Stimulated activated CD4-positive, alpha-beta T cell treated with anti-CD3 and anti-CD28 coated beads, TNF-alpha, amount 100 ng/mL, for 1 hour (primary cell): ENCODE measurements around the gene MATN4.
"Not testable (repeated sequence)": the region's sequence is repeated elsewhere in the genome, so short reads cannot be mapped to it uniquely, and the experiment has no call there.

Source experiments
- DNase-seq, 3 donors: peaks; one replicate each; pipeline ENCODE4 v3.0.0-alpha.2; 2020; ENCODE audit warnings: low read depth in 3 of 3, low spot score in 1 of 3

Gene MATN4, protein sequence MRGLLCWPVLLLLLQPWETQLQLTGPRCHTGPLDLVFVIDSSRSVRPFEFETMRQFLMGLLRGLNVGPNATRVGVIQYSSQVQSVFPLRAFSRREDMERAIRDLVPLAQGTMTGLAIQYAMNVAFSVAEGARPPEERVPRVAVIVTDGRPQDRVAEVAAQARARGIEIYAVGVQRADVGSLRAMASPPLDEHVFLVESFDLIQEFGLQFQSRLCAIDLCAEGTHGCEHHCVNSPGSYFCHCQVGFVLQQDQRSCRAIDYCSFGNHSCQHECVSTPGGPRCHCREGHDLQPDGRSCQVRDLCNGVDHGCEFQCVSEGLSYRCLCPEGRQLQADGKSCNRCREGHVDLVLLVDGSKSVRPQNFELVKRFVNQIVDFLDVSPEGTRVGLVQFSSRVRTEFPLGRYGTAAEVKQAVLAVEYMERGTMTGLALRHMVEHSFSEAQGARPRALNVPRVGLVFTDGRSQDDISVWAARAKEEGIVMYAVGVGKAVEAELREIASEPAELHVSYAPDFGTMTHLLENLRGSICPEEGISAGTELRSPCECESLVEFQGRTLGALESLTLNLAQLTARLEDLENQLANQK

DNA sequence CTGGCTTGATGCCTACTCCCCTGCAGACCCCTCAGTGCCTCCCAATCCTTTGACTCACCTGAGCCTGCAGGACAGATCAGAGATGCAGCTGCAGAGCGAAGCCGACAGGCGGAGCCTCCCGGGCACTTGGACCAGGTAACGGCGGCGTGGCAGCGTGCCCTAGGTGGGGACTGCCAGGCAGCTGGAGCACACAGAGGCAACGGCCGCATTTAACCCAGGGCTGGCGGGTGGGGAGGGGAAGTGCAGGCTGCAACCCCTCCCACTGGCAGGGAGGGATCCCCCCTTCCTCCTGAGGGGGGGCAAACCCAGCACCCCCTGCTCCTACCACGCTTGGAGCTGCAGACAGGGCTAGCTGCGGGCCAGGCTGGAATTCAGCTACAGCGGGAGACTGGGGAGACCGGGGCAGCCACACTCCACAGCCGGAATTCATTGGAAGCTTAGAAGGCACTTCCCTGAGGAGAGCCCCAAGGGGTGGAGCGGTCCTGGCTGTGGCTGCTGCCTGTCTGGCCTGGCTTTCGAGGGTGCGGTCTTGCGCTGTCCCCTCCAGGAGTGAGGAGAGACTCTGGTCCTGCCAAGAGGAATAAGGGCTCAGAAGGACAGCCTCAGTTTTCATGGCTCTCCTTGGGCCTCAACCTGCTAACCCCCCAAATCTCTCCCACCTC is at the start of gene MATN4:
TSS of gene MATN4 (minus strand) at position 183 of the 662 bp plus-strand sequence. CDS start 2,717 bp downstream, outside the sequence.
- no peak for DNase-seq

DNA sequence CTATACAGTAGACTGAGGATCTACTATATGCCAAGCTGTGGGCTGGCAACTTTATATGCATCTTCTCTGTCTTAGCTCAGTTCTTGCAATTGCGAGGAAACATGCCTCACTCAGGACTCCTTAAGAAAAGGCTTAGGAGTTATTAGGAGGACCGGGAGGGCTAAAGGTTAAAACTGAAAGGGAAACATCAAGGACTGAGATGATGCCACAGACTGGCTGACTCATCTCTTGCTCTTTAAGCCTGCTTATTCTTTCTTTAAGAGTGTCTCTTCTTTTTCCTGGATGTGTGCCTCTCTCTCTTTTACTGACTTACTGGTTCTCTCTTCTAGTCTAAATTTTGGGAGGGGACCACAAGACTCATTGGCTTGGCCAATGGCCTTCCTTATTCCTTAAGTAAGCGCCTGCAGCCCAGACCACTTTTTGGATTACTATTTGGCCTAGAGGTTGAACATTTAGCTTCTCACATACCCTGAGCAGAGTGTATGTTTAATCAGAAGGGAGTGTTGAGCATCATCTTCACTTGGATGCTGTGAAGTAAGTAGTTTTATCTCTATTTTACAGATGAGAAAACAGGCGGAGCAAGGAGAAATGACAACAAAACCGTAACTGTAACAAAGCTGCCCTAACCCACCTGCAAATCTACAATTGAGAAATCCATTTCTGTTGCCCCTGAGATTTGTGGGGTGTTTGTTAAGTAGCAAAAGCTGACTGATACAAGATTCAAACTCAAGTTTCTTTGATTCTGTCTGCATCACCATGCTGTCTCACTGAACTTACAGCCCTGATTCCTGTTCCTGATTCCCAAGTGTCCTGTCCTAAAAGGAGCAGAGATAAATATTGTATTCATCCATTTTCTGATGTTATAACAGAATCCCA is 47.3 kb upstream of the MATN4 start:
- no peak for DNase-seq

DNA sequence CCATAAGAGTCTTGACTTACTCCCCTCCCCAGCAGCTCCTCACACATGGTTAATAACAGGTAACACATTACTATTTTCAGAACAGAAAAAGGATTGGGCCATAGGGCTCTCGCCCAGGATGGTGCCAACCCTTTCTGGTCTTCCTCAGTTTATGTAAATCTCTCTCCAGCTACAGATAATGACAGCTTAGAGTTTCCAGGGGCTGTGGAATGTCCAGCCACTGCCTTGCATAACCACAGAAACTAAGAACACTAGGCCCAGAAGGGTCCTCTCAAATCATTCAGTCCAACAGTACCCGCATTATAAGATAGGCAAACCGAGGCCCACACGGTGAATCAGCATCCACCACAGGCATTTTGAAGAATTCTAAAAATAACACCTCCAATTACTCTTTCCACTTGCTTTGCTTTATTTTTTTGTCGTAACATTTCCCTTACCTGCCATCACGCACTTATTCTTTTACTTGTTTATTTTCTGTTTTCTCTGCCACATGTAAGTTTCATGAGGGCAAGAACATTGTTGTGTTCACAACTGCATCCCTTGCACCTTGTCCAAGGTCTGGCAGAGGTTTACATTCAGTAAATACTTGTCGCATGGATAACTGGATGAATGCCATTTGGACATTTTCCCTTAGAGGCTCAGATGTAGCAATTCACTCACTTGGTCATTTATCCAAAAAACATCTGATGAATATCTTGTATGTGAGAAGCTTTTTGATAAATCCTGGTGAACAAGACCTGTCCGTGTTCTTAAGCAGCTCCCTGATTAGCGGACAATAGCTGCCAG is 46.5 kb upstream of the MATN4 start:
- DNase-seq: no peak

DNA sequence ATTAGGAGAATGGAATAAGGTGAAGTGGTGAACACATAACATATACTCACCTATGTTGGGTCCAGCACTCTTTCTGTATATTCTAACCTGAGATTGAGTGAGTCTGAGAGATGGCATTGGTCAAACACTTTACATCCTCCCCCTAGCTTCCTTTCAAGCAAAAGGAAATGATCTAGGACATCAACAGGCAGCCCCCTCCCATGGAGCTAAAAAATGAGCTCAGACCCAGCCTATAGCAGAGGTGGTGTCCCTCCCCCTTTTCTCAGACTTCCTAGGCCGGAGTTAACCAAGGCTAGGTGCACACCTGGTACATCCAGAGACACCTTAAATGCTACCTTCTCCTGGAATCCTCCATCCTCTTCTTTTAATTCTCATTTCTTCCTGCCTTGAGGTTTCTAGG is 45.6 kb upstream of the MATN4 start:
- DNase-seq: no peak

DNA sequence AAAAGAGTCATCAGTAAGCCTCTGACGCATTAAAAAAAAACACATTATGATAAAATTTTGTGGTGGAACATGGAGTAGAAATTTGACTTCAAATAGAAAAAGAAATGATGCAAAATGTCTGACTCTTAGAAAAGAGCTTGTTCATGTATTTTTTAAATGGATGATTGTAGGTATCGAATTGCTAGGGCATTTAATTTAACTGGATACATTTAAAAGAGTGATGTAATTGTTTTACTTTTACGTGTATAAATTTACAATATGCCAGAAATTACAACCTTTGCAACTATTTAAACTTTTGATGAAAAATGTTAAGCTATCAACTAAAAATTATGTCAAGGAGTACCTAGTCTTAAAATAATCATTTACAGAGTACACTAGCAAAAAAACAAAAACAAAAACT is 44.6 kb upstream of the MATN4 start:
- no peak for DNase-seq

DNA sequence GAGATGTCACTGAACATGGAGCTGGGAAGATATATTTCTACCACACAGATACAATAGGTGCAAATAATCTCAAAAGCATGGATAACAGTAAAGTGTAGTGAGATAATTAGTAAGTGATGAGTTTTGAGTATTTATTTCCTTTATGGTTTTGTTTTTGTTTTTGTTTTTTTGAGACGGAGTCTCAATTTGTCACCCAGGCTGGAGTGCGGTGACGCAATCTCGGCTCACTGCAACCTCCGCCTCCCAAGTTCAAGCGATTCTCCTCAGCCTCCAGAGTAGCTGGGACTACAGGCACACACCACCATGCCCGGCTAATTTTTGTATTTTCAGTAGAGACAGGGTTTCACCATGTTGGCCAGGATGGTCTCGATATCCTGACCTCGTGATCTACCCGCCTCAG is 42.7 kb upstream of the MATN4 start:
- DNase-seq: not testable (repeated sequence)

DNA sequence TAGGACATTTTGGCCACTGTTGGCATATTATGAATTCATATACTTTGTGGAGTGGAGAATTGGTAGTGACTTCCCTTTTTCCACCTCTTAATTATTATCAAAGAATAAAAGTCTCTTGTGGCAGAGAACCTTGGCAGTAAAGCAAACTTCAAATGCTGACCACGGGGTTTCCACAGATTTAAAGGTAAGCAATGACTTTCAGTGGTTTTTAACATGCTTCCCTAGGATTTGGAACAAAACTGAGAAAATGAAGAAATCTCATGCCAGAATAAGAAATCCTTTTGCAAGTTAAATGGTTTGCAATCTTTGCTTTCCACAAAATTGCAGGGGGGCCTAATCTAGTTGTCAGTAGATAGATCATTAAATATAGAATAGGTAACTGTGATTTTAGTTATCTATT is 42.1 kb upstream of the MATN4 start:
- no peak for DNase-seq

DNA sequence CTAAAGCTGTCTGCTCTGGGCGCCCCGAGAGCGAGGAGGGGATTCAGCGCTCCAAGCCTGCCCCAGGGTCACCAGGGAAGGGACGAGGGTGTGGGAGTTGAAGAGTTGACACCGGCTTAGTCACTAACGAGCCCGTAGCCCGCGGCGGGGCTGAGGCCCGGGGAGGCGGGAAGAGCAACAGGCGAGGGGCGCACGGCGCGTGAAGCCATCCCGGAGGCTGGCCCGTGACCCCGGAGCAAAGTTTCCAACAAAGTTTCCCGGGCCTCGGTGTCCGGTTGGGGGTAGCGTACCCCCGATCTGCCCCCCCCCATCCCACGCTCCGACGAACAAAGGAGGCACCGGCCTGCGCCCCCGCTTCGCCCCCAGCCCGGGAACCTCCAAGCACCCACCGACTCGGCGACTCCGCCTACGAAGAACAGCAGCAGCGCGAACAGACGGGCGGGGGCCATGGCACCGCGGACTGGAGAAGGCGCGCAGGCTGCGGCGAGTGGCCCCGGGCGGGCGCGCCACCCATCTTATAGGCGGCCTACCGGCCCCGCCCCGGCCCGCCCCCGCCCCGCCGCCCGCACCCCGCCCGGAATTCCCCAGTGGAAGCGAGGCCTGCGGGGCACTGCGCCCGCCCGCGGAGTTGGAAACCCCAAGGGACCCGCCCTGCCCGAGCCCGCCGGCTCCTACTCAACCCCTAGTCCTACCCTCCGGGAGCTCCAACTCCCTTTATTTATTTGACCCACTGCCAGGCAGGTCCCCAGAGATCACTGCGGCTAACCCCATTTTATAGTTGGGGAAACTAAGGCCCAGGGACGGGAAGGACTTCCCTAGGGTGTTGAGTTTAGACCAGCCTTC is 40.1 kb upstream of the MATN4 start, which contains the start of gene SDC4:
TSS of gene SDC4 (minus strand) at position 489 of the 843 bp plus-strand sequence. CDS start at position 449, 40 bp downstream.
- DNase-seq: peak; percentile 23 to 61 (median 47)

DNA sequence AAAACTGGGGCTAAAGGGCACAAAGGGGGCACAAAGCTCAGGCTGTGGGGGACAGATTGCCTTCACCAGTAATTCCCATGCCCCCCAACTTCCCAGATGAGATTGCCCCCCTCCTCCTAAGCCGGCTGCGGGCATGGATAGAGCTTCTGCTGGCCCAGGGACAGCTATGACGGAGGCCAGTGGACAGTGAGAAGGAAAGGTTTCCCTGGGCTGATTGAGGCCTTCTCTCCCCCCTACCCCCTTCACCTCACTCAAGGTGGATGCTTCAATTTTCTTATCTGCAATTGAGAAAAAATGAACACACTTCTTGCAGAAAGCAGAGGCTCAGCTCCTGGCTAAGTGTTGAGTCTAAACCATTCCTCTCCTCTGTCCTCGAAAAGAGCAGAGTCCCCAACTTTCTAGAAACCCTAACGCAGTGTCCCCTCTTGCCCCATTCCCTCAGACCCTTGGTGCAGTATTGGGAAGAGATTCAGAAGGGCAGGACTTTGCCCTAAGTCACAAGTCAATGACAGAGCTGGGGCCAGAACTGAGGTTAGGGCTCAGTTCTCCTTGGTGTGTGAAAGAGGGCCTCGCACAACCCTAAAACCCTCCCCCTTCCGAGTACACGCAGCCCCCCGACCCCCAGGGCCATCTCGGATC is 39.3 kb upstream of the MATN4 start:
- no peak for DNase-seq

DNA sequence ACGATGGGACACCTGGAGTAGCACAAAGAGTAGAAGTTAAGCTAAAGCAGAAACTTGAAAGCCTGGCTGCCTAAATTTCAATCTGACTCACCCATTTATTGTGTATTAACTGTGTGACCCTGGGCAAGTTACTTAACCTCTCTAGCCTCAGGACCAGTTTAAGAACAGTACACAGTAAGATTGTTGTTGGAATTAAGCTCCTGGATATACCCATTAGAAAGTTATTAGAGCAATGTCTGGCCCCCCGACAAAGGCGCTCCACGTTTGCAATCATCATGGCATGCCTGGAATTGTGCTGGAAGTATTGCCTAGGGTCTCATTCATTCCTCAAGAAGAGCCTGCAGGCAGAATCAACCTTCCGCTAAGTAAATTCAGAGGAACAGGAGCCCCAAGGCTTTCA is 38.8 kb upstream of the MATN4 start:
- no peak for DNase-seq

DNA sequence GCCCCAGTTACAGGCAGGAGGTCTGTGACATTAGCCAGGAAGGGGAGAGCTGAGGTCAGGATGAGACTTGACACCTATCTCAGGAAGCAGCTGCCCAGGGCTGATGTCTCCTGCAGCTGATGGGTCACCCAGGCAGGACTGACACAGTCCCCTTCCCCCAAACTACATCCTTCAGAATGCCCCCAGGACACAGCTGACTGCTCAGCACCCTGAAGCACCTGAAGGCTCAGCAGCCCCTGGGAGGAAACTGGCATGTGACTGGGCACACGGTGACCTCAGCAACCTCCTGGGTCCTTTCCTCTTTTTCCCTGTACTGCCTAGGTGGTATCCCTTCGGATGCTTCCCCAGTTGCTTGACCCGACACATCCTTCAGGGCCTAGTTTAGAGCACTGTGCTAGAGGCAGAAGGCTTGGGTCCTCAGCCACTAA is 38.2 kb upstream of the MATN4 start:
- no peak for DNase-seq

DNA sequence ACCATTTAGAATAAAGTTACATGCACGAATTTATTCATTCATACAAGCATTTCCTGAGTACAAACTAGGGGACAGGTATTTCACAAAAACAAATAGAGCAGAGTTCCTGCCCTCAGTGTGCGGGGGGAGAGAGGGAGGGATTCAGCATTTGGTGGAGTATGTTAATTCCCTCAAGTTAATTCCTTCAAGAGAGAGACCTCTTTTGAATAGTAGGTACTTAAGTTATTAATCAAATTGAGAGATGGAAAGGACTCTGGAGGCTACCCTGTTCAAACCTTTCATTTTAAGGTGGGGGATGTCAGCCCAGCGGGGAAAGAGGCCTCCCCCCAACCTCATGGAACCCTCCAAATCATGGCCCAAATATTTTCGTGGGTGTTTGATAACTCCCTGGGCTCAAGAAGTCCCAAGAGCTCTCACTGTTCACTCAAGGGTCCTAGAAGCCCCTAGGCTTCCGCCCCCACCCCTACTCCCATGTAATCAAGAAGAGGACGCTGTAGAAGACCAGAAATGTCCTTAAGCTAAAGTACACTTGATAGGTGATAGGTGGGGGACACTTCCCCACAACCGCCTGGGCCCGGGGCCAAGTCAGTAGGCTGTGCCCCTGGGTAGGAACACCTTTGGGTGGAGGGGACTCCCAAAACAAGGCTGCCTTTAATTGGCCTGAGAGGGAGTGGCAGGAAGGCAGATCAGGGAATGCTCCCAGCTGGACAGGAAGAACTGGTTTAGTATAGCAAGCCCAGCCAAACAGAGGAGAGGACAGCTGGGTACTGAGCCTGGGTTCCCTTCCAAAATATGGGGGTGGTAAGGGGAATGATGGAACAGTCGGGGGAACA is 37.2 kb upstream of the MATN4 start:
- no peak for DNase-seq

DNA sequence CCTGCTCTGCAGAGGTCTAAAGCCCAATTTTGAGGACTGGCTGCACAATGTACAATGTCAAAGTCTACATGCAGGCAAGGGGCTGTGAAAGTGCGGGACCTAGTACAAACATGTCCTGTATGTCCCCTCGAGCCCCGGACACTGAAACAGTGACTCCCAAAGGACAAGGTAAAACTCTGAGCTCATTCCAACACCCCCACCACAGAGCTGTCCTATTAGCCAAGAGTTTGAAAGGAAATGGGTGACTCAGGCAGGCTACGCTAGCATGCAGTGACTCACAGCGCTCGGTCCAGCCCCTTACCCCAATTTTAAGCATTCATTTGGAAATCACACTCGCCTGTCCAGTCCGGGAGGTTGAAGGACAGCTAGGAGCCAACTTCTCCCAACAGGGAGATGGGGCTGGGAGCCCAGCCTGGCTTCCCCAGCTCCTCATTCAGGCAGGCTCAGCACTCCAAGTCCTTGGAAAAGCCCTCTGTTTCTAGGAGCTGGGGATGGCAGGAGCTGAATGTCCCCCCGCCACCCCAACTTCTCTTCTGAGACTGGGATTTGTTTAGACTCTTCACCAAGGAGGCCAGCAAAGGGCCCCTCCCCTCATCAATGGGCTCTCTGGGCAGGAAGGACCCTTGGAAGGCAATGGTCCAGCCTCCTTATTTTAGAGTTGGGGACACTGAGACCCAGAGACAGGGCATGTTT is 36.2 kb upstream of the MATN4 start:
- no peak for DNase-seq

DNA sequence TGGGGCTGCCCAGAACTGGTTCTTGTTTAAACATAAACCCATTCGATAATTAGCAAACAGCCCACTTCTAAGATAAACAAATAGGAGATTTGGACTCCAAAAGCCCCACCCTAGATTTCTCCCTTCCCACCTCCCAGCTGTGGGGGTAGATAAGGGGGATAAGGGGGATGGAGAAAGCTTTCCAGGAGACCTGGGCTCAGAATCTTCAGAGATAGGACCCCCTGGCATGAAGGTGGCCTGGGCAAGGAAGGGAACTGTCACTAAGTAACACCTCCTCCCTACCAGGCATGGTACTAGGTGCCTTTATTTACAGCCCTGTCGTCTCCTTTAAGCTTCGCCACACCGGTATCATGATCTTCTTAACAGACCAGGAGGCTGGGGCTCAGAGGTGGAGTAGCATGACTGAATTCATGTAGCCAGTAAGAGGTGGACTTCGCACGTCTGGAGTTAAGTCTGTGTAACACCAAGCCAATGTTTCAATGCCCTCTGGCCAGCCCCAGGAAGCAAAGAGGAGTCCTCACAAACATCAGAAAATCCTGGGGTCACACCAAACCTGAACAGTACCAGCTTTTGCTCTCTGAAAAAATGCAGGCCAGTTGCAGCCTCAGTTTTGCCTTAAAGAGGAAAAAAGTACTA is 35.6 kb upstream of the MATN4 start:
- no peak for DNase-seq

DNA sequence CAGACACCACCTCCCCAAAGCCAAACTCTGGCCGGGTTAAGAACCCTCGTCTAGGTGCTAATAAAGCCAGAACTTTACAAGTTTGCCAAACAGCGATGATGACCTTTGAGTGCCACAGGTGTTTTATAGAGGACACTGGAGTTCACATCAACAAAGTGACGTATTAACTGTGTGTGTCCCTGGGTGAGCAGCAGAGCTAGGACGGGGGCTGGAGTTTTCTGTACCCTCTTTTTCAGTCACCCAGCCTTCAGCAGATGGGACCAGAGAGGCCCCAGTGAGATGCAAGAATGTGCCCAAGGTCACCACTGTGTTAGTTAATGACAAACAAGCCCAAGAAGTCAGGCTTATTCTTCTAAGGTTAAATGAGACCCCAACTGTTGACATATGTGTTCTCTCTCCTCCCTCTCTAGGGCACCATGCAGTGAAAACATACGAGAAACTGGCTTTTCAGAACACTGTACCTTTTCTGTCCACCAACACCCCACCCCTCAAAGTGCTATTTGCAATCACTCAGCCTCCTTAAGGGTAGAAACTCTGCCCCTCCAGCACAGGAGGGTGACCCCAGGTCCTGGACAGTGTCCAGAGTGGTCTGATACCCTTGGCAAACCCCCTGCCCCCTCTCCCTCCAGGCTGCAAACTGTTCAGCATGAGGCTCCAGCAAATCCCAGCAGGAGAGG is 34.9 kb upstream of the MATN4 start:
- DNase-seq: no peak
